Lung microvascular endothelial cell (primary cell): ENCODE results near the gene EFCAB14. TPM values are rescaled to one million over a fixed set of nuclear protein-coding genes. Genes with fewer than 3 reads are reported as not detected.
"Not testable (repeated sequence)": the region's sequence is repeated elsewhere in the genome, so short reads cannot be mapped to it uniquely, and the experiment has no call there.

Experiments
- DNase-seq, 2 donors: peaks; one replicate each; pipeline versions ENCODE4 v3.0.0 to v3.0.0-alpha.2; 2010; ENCODE audit warnings: low read depth in 2 of 2
- total RNA-seq: library from RNA; depleted of rRNA; stranded (reverse); fragments of >200 nt; gene quantifications from 2 replicates; pipeline ENCODE4 v1.2.1, GENCODE V29; 2014

Gene EFCAB14
- total RNA-seq, 1 donor from 2014 or later, result 65.7 TPM

DNA sequence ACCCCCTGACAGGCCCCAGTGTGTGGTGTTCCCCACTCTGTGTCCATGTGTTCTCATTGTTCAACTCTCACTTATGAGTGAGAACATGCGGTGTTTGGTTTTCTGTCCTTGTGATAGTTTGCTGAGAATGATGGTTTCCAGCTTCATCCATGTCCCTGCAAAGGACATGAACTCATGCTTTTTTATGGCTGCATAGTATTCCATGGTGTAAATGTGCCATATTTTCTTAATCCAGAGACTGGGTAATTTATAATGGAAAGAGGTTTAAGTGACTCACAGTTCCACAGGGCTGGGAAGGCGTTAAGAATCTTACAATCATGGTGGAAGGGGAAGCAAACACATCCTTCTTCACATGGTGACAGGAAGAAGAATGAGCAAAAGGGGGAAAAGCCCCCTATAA, 64.2 kb downstream of the EFCAB14 start:
- not testable (repeated sequence) for DNase-seq

DNA sequence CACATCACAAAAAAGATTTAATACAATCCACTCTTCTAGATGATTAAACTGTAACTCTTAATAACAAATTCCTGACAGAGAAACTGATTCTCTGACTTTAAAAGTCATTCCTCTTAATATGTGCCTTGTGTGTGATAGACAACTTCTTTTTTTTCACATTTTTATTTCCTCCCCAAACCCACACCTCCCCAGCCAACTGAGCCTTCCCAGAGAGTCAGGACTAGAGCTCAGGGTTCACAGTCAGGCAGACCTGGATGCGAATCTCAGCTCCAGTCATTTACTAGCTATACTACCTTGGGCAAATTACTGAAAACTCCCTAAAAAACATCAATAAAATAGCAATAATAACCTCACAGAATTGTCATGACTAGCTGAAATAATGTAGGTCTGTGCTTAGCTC, 64.9 kb downstream of the EFCAB14 start:
- no peak for DNase-seq

DNA sequence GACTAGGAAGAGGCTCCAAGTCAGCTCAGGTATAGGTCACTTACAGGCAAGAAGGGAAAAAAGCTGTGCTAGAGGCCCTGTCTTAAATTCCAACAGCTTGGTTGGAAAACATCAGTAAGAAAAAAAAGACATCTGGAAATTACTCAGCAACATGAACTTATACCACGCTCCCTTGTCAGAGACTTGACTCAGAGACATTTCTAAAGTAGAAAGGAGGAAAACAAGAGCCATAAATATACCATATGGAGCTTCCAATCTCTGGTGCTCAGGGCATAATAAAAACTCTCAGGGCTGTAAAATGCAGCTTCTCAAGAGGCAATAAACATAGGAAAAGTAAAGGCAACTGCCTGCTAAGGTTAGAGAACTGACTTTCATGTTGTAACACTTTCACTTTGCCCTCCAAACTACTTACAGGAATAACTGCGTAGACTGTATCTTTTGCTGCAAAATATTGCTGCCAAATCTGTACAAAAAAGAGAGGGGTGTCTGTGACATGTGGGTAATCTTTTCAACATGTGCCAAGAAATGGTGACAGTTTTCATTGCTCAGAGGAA, 65.4 kb downstream of the EFCAB14 start:
- no peak for DNase-seq

DNA sequence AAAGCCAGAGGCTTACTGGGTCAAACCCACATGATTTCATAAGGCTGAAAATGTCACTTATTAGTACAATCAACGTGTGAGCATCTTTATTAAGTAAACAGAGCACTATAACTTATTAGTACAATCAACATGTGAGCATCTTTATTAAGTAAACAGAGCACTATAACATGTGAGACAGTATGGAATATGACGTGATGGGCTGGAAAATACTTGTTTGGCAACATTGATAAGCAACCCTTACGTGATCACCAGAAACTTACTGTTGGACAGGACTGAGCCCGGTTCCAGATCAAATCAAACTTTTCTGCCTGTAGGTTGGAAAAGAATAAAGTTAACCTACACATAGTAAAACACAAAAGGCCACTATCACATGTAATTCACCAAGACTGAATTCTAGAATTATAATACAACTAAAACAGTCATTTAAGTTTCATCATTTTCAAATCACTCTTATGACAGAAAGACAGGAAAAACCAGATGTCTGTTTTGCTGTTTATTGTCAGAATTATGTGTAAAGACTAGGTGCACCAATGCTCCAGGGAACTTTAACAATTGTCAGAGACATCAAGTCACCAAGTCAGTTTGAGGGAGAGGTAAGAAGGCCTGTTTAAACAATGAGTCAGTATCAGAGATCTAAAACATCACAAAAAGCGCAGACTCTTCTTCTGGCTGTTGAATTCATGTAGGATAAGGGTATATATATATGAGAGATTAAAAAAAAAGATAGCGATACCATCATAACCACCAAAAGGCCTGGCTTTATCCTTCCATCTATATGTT, 66.4 kb downstream of the EFCAB14 start:
- no peak for DNase-seq

DNA sequence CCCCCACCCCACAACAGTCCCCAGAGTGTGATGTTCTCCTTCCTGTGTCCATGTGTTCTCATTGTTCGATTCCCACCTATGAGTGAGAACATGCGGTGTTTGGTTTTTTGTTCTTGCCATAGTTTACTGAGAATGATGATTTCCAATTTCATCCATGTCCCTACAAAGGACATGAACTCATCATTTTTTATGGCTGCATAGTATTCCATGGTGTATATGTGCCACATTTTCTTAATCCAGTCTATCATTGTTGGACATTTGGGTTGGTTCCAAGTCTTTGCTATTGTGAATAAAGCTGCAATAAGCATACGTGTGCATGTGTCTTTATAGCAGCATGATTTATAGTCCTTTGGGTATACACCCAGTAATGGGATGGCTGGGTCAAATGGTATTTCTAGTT, 67.8 kb downstream of the EFCAB14 start:
- not testable (repeated sequence) for DNase-seq

DNA sequence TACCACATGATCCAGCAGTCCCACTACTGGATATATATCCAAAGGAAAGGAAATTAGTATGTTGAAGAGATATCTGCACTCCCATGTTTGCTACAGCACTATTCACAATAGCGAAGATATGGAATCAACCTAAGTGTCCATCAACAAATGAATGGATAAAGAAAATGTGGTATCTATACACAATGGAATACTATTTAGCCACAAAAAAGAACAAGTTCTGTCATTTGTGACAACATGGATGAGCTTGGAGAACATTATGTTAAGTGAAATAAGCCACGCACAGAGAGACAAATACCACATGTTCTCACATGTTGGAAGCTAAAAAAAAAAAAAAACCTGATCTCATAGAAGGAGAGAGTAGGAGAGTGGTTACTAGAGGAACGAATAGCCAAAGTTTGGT, 68.4 kb downstream of the EFCAB14 start:
- DNase-seq, result no peak

DNA sequence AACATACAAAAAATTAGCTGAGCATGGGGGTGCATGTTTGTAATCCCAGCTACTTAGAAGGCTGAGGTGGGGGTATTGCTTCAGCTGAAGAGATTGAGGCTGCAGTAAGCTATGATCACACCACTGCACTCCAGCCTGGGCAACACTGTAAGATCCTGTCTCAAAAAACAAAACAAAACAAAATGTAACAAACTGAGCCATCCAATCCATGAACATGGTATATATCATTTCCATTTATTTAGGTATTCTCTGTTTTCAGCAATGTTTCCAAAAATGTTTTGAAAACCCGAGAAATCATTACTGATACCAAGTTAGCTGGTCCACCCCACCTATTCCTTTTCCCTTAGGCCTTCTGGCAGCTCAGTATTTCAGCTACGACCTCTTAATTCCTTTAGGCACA, 69.2 kb downstream of the EFCAB14 start:
- no peak for DNase-seq

DNA sequence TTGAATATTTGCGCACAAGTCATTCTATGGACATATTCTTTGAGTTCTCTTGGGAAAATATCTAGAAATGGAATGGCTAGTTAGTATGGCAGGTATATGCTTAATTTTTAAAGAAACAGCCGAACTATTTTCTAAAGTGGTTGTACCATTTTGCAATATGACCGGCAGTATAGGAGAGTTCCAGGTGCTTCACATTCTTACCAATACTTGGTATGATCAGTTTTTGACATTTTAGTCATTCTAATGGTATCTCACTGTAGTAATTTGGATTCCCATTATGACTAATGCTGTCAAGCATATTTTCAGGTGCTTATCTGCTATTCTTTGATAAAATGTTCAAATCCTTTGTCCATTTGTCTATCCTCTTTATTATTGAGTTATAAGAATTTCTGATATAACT, 71.3 kb downstream of the EFCAB14 start:
- no peak for DNase-seq

DNA sequence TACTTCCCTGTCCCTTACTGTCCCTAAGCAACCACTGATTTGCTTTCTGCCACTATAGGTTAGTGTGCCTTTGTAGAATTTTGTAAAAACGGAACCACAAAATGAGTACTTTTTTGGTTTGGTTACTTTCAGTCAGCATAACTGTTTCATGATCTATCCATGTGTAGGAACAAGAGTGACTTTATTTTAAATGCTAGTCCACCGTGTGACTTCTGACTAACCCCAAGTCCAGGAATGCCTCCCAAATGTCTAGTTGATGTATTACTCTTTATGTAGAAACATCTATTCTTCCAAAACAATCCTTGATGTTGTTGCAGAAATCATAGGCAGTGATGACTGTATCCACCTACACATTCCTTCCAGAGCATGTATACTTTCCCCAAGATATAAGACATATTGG, 72.1 kb downstream of the EFCAB14 start:
- no peak for DNase-seq

DNA sequence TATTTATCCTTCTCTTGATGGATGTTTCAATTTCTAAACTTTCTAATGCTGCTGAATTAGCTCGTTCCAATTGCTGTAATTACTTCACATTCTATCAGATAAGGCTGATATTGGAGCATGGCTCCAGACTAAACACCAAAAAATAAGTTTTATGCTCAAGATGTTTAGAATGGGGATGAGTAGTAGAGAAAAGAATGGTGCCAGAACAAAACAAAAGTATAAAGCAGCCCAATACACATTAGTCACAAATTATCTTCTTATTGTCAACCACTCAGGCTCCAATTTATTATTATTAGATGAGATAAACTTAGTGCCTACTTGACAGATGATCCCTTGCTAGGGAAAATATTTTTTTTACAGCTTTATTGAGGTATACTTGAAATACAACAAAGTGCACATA, 72.6 kb downstream of the EFCAB14 start:
- DNase-seq, result no peak

DNA sequence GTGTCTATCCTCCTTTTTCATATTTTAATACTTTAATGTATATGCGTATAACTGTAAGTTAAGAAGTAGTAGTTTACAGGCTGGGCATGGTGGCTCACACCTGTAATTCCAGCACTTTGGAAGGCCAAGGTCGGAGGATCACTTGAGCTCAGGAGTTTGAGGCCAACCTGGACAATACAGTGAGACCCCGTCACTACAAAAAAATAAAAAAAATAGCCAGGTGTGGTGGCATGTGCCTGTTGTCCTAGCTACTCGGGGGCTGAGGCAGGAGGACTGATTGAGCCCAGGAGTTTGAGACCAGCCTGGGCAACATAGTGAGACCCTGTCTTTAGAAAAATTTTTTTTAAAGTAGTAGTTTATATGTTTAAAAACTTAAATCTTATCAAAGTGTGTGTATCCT, 73.1 kb downstream of the EFCAB14 start:
- no peak for DNase-seq

DNA sequence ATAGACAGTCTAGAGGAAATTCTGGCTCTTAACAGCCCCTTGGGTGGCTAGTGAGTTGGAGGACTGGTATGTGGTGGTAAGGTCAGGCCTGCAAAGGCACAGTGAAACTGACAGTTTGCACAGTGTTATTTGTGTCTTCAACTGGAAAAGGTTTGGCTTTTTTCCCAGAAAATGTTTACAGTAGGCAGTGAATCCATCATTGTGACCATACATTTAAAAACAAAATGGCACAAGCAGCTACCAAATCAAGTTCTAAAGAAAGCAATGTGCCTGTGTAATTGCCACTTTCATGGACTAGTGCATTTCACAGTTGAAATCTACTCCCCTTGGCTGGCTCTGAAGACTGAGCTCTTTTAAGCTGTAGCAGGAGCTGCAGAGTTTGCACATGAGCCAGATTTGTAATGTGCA, 75.5 kb downstream of the EFCAB14 start:
- DNase-seq, result peak; percentile 69 to 72

DNA sequence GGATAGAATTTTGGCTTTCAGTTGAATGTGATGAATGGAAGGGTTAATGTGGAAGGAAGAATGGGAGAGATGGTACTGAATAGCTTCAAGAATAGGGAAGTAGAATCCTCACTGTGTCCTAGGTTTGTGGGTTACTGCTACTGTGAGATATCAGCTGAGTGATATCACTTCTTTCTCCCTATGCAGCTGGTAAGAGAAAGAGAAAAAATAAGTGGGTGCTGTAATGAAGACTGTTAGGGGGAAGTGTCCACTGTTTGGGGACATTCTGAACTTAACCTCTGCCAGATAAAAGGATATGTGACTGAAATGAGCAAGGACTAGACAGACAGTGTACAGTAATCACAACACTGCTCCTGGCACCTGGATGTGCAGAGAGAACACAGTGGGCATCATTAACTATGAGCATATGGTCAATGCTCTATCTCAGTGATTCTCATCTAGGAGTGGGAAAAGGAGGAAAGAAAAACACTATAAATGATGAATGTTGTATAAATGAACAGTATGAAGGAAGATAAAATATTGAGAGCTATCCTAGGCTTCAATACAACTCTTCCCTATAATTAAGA, 76.7 kb downstream of the EFCAB14 start:
- DNase-seq, result no peak

DNA sequence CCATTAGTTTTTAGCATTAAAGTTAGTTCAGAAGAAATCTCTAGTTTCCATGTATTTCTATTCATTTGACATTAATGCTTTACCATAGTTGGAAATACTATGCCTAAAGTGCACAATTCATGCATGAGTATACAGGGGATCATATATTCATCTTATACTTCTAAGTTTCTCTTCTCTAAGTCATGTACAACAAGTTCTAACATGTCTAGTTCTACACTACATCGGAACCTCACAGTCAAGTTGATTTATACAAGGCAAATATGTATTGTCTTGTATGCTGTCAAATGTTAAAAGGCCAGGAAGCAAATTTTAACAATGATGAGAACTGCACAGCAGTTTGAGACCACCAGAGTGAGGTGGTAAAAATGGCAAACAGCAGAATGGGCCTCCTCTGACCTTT, 79.4 kb downstream of the EFCAB14 start:
- DNase-seq, result no peak

DNA sequence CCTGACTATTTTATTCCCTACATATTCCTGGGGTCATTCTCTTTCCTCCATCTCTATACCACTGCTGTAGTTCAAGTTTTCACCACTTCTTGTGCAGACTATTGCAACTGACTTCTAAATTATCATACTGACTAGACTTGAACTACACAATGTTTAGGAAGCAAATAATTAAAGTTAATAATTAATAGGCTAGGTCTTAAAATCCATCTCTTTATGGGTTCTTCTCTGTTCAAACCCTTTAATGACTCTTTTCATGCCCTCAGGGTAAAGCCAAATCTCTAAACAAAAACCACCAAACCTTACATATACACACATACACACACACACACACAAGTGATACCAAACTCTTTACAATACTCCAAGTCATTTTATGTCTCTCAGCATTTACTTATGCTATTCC, 80.0 kb downstream of the EFCAB14 start:
- no peak for DNase-seq

DNA sequence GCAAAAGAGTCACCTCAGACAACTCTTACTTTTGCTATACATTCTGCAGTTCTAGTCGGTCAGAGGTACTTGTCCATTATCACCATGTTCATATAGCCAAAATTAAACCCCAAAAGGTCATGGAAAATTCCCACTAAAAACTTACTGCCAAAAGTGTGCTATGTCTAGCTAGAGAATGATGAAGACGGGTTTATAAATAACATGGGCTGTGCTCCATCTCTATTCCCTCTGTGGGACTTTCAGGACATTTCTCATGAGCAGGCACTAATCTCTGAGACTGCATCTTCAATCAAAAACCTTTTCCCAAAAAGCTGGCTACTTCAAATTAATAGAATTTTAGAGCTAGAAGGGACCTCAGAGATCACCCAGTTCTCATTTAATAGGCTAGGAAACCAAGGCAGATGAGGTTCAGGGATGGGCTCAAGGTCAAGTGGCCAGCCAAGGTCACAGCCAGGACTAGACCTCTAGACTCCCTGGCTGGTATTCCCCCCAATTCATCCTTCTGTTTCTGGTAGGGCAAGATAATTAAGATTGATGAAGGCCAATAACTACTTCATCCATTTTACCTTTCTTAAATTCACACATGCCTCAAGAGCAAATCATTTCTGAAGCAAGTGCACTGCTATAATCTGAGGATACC, 81.3 kb downstream of the EFCAB14 start:
- DNase-seq, result no peak

DNA sequence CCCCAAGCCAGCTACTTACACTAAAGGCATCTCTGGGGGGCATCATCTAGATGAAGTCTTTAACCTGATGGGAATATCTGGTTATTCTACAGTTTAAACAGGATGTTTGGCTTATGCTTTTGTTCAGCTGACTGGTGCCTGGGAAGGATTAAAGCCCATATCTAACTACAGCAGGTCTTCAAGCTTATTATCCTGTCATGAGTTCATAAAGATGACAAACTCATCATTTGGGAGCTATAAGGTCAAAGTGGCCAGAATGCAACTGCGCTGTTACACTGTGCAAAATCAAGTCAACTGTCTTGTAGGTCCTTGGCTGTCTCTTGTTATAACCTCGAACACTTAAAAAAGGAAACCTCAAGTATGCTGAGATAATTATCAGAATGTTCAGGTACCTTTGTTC, 83.7 kb downstream of the EFCAB14 start:
- no peak for DNase-seq

DNA sequence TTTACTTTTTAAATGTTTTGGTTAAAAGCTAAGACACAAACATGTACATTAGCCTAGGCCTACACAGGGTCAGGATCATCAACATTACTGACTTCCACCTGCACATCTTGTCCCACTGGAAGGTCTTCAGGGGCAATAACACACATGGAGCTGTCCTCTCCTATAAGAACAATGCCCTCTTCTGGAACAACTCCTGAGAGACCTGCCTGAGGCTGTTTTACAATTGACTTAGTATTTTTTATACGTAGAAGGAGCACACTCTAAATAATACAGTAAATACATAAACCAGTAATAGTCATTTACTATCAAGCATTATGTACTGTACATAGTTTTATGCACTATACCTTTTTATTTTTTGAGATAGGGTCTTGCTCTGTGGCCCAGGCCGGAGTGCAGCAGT, 88.2 kb downstream of the EFCAB14 start:
- DNase-seq, result no peak

Other genes starting within 250 kb of the EFCAB14 start
- gene DMBX1, start 229.3 kb downstream of the EFCAB14 start, total RNA-seq, result not detected in 2 replicates
- gene KNCN, start 167.5 kb downstream of the EFCAB14 start, total RNA-seq, result not detected in 2 replicates
- 11.8 and 12.1 TPM in 2 replicates for gene MKNK1, start 114.8 kb downstream of the EFCAB14 start, total RNA-seq
- gene MOB3C, start 102.3 kb downstream of the EFCAB14 start, total RNA-seq, result 6.3 and 10.3 TPM in 2 replicates
- gene ATPAF1, start 50.8 kb downstream of the EFCAB14 start, total RNA-seq, result 19.8 and 22.2 TPM in 2 replicates
- under 0.01 TPM in 1 of 2 replicates, not detected in the other for gene TEX38, start 47.3 kb downstream of the EFCAB14 start, total RNA-seq
- not detected in 2 replicates for gene CYP4B1, start 79.9 kb upstream of the EFCAB14 start, total RNA-seq
- gene CYP4A11, start 222.4 kb upstream of the EFCAB14 start, total RNA-seq, result not detected in 2 replicates